ENCODE data around the gene UBAP1L.
"Not testable (repeated sequence)": the region's sequence is repeated elsewhere in the genome, so short reads cannot be mapped to it uniquely, and the experiment has no call there.

The UBAP1L gene

DNA sequence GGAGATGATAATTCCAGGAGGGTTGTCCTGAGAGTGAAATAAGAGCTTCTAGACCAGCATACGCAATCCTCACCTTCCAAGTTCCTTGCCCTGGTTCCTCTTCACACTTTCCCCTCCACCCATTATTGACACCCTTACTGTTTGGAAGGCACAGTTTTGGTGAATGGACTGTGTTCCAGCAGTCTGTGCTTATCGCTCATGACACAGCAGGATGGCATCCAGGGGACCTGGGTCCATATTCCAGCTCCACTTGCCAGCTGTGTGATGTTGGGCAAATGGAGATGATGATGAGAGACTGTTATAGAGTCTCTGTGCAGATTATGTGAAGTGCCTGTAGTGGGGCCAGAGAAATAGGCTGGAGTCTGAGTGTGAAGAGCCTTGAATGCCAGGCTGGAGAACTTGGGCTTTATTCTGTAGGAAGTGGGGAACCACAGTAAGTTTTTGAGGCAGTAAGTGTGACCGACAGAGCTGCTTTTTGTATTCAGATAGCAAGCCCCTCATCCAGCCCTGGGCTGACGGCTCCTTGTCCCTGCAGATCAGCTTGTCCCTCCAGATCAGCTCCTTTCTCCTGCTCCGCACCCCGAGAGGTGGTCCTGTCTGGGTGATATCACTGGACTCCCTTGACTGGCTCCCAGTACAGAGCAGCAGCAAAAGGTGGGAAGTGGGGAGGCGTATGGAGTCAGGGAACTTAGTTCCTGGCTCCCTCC is 30.3 kb downstream of the UBAP1L start:
- FAIRE-seq (no peak), DNase-seq (ENCODE audit: low spot score) (no peak)

DNA sequence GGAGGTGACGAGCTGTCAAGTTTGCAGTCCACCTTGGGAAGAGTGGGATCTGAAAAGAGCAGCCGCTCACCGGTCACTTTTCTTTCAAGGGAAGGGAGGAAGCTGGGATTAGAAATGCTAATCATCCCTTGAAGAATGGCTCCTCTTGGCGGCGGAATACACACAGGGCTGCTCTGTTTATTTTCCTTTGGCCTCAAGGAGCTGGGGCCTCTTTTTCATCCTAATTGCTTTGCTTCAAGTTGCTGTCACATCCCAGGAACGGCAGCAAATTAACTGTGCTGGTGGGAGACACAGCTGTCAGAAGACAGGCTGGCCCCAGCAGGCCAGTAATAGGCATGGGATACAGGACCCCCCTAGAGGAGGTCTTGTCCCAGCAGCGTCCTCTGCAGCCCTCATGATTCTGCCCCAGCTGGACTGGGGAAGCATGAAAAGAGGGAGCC is 31.7 kb downstream of the UBAP1L start:
- DNase-seq (ENCODE audit: low spot score) (no peak), FAIRE-seq (no peak)

DNA sequence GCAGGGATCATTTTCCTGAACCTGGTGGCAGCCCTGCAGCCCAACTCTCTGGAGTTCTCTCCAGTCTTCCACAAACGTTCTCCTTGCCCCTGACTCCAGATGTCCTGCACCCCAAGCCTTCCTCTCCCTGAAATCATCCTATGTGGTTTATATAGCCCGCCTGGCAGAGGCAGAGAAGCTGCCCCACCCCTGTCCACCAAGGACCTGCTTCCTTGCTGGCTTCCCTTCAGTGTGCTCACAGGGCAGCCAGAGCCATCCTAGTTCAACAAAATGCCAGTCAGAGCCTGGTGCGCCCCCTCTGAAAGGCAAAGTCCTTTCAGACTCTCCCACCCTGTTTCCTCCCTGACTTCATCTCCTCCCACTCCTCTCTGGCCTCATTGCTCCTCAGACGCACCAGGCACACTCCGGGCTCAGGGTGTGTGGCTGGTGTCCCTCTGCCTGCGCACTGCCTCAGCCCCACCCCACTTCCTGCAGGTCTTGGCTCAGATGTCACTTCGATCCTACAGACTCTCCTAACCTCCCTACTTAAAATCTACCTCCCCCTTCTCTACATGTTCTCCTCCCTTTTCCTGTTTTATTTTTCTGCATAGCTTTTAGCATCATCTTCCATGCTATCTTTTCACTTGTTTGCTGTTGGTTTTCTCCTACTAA is 32.6 kb downstream of the UBAP1L start:
- FAIRE-seq: no peak
- no peak for DNase-seq (ENCODE audit: low spot score)

DNA sequence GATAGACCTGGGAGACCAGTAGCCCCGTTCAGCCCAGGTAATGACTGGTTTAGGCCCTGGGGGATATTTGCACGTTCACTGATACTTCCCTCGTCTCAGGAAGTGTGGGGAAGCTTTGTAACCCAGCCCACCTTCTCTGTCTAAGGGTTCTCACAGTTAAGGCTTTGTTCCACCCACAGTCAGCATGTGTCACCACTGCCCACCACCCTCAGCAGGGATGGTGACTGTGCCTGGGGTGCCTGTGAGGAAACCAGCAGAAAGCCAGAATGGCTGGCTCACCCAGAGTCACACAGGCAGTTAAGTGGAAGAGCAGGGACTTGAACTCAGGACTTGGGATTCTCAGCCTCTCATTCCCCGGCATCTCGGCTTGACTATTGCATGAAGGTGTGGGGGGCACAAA is 33.2 kb downstream of the UBAP1L start:
- DNase-seq (ENCODE audit: low spot score): no peak
- no peak for FAIRE-seq

DNA sequence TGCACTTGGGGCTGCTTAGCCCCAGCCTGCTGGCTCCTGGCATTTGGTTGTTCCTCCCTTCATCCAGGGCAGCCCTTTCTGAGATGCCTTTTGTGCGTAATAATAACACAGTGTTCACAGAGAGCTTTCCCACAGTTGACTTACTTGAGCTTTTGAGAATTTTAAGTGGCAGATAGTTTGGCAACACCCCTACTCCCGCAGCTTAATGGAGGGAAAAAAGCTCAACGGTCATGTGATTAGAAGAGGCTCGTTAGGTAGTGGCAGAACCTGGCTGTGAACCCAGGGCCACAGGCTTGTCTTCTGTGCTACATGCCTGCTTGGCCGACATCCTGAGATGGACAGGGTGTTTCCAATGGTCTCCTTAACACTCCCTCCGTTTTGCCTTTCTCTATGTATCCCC is 33.7 kb downstream of the UBAP1L start:
- FAIRE-seq: no peak
- DNase-seq (ENCODE audit: low spot score): no peak

DNA sequence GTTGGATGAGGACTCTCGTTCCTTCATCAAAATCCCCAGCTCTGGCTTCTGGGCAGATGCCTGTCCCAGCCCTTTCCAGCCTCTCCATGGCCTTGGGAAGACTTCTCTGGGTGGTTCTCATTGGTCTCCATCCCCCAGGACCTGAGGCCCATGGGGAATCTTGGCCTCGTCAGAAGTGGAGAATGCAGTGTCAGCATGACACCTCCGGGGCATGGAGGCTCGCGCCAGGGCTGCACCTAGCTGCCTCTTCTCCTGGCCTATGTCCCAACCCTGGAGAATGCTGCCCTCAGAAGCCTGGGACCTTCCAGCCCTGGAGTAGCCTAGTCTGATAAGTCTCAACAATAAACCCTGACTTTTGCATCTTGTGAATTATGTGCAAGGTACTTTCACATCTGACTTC is 35.4 kb downstream of the UBAP1L start:
- no peak for FAIRE-seq
- DNase-seq (ENCODE audit: low spot score): no peak

DNA sequence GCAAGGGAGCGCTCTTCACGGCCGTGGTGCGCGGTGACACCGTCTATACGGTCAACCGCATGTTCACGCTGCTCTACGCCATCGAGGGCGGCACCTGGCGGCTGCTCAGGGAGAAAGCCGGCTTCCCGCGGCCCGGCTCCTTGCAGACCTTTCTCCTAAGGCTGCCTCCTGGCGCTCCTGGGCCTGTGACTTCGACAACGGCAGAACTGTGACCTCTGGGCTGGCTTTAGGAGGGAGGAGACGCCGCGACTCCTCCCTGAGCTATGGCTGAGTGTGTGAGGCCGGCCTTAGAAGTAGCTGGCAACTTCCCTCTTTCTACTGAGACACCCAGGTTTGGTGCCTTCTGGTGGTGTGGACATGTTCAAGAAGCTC is 37.0 kb downstream of the UBAP1L start:
- FAIRE-seq (no peak), DNase-seq (ENCODE audit: low spot score) (peak; percentile 6)

DNA sequence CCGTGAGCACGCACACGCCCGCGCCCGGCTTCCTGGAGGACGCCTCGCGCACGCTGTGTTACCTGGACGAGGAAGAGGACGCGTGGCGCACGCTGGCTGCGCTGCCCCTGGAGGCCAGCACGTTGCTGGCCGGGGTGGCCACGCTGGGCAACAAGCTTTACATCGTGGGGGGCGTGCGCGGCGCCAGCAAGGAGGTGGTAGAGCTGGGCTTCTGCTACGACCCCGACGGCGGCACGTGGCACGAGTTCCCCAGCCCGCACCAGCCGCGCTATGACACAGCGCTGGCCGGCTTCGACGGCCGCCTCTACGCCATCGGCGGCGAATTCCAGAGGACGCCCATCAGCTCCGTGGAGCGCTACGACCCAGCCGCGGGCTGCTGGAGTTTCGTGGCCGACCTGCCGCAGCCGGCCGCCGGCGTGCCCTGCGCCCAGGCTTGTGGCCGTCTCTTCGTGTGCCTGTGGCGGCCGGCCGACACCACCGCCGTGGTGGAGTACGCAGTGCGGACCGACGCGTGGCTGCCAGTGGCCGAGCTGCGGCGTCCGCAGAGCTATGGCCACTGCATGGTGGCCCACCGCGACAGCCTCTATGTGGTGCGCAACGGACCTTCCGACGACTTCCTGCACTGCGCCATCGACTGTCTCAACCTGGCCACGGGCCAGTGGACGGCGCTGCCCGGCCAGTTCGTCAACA is 37.6 kb downstream of the UBAP1L start:
- no peak for FAIRE-seq
- no peak for DNase-seq (ENCODE audit: low spot score)

DNA sequence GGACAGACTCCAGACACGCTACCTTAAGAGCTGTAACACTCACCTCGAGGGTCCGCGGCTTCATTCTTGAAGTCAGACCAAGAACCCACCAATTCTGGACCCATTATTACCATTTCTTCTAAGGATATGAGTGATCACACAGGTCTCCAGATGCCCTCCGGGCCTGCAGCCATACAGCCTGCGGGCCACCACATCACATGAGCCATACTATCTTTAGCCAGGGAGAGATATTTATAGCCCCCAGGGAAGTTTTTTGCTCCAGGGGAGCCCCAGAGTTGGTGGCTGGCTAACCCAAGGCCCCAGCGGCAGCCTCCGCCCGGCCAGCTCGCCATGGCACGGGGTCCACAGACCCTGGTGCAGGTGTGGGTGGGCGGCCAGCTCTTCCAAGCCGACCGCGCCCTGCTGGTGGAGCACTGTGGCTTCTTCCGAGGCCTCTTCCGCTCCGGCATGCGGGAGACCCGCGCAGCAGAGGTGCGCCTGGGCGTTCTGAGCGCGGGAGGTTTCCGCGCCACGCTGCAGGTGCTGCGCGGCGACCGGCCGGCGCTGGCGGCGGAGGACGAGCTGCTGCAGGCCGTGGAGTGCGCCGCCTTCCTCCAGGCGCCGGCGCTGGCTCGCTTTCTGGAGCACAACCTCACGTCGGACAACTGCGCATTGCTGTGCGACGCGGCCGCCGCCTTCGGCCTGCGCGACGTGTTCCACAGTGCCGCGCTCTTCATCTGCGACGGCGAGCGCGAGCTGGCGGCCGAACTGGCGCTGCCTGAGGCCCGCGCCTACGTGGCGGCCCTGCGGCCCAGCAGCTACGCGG is 38.3 kb downstream of the UBAP1L start, which contains the start of gene KBTBD13:
KBTBD13 (plus strand) TSS at position 261 of the 805 bp plus-strand sequence; CDS start at position 331, 70 bp downstream.
- no peak for FAIRE-seq
- no peak for DNase-seq (ENCODE audit: low spot score)

DNA sequence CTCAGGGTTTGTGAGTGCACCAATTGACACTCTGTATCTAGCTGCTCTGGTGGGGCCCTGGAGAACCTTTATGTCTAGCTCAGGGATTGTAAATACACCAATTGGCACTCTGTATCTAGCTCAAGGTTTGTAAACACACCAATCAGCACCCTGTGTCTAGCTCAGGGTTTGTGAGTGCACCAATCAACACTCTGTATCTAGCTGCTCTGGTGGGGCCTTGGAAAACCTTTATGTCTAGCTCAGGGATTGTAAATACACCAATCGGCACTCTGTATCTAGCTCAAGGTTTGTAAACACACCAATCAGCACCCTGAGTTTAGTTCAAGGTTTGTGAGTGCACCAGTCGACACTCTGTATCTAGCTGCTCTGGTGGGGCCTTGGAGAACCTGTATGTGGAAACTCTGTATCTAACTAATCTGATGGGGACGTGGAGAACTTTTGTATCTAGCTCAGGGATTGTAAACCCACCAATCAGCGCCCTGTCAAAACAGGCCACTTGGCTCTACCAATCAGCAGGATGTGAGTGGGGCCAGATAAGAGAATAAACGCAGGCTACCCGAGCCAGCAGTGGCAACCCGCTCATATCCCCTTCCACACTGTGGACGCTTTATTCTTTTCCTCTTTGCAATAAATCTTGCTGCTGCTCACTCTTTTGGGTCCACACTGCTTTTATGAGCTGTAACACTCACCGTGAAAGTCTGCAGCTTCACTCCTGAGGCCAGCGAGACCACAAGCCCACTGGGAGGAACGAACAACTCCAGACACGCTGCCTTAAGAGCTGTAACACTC is 39.2 kb downstream of the UBAP1L start:
- DNase-seq (ENCODE audit: low spot score); FAIRE-seq: not testable (repeated sequence)

DNA sequence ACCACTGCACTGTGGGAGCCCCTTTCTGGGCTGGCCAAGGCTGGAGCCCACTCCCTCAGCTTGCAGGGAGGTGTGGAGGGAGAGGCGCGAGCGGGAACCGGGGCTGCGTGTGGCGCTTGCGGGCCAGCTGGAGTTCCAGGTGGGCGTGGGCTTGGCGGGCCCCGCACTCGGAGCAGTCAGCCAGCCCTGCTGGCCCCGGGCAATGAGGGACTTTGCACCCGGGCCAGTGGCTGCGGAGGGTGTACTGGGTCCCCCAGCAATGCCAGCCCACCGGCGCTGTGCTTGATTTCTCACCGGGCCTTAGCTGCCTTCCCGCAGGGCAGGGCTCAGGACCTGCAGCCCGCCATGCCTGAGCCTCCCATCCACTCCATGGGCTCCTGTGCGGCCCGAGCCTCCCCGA is 40.1 kb downstream of the UBAP1L start:
- not testable (repeated sequence) for FAIRE-seq; DNase-seq (ENCODE audit: low spot score)

DNA sequence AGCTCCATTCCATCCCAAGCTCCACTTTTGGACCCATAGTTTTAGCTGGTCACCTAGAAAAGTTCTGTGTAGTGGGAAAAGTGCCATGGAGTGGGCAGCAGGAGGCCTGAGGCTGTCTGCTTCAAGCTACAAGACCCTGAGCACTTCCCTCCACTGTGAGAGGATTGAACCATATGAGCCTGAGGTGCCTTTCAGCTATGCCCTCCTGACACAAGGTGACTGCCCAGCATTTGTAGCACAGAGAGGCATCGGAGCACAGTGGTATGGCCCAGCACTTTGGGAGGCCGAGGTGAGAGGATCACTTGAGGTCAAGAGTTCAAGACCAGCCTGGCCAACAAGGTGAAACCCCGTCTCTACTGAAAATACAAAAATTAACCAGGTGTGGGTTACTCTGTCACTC is 42.4 kb downstream of the UBAP1L start:
- FAIRE-seq (no peak), DNase-seq (ENCODE audit: low spot score) (no peak)

DNA sequence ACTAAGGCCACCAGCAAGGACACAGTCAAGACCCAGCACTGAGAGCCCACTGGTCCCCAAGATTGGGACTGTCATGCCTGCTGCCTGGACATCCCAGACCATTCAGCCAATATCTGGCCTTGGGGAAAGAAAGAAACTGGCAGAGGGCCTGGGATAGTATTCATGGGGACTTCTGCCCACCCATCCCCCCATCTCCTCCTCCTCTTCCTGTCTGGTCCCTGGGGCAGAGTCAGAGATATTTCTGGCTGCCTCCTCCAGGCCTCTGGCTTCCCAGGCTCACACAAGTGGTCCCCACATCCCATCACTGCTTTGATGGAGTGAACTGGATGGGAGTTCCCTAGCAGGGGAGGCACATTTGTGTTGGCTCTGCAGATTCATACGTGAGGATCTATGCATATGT is 43.0 kb downstream of the UBAP1L start:
- DNase-seq (ENCODE audit: low spot score): no peak
- no peak for FAIRE-seq

DNA sequence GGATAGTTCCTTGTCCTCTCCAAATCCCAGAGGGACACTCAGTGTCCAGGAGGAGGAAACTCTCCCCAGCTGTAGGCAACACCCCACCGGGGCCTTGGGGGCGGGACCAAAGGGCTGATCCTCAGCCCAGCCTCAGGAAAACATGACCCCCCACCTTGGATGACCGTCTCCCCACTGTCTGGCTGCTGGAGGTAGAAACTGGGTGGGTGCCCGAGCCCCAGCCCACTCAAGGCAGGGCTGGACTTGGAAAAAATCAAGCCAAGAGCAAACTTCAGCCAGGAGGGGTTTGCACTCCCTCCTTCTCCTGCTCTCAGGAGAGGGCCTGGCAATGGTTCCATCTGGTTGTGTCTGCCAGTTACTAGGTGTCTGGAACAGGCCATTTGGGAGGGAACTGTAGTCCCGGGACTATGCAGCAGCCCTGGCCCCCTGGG is 43.6 kb downstream of the UBAP1L start:
- FAIRE-seq: no peak

DNA sequence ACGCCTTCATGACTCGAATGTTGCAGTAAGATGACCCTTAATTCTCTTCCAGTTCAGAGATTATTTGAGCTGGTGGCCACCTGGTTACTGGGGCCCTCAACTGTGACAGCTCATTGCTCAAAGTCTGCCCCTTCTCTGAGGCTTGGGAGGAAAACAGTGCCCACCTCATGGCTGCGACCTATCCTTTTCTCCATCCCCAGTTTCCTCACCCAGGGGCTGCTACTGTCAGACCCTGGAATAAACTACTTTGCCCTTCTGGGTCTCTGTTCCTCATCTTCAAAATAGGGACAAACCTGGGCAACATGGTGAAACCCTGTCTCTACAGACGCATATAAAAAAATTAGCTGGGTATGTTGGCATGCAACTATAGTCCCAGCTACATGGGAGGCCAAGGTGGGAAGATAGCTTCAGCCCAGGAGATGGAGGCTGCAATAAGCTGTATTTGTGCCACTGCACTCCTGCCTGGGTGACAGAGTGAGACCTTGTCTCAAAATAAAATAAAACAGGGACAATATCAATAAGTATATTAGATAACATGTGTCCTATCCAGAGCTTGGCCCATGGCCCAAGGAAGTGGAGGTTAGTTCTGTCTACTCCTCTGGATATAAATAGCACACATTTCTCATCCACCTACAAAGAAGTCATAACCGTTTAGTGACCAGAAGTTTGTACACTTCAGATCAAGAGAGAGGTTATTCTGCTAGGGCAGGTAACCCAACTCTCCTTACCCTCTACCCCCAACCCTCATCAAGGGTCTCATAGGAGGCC is 45.0 kb downstream of the UBAP1L start:
- no peak for FAIRE-seq
- no peak for DNase-seq (ENCODE audit: low spot score)

More for the DNA sequence above, 43.6 kb downstream of the UBAP1L start:
- DNase-seq (ENCODE audit: low spot score): no peak

DNA sequence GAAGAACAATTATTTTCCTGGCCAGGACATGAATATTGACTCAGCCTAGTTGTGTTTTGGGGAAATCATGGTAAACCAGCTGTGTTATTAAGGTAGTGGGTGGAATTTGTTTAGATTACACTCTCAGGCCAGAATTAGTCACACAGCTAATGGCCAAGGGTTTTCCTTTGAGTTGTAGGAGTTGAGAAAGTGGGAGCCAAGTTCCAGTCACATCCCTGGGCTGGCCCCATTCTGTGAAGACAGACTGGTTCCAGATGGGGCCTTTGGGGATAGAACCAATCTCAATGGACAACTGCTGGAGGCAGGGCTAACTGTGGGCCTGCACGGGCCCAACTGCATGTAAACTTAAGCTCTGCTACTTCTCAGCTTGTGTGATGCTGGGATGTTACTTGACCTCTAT is 45.8 kb downstream of the UBAP1L start:
- DNase-seq (ENCODE audit: low spot score) (no peak), FAIRE-seq (no peak)

DNA sequence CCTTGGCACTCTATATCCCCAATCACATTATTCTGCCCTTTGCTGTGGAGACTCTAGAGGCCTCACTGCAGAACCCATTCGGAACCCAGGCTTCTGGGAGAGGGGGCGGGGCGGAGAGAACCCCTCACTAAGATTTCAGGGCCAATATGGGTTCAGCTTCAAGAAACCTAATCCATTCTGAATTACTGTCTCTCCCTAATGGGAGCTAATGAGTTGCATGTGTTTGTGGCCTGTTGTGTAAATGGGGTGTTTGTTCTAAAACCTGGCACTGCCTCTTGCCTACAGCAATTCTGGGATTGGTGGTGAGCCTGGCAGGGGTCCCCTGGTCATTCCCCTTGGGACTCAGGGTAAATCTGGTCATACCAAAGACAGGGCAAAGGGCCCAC is 46.6 kb downstream of the UBAP1L start:
- FAIRE-seq: no peak

DNA sequence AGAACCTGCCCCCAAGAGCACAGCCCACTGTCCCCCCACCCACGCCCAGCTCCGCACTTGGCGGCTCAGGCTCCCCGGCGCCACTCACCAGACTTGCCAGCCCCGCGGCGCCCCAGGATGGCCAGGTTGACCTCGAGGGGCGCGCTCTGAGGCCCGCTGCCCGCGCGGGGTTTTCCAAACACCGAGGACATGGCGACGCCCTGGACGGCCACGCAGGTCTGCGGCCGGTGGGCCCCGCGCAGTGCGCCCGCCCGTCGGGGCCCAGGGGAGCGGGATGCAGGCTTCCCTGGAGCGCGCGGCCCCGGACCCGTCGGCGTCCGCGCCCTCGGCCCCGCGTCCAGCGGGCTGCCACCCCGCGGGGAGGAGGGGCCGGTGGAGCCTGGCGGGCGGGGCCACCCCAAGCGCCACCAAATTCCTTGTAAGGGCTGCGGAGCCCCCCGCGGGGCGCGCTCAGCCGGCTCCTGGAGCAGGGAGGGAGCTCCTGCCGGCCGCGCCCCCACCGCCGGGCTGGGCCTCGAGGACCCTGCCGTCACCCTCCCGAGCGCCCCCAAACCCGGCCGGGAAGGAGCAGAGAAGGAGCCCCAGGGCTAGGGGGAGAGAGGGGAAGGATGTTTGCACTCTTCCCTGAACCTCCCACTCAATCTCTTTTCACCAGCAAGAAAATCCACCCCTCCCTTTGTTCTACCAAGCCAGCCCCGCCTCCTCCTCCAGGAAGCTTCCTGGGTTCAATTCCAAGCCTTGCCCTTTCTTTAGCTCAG is 47.2 kb downstream of the UBAP1L start, which contains the start of gene RASL12:
RASL12 (minus strand) TSS at position 347 of the 758 bp plus-strand sequence; CDS start at position 191, 156 bp downstream.
- DNase-seq (ENCODE audit: low spot score): no peak
- no peak for FAIRE-seq

More for the DNA sequence above, 46.6 kb downstream of the UBAP1L start:
- DNase-seq (ENCODE audit: low spot score): no peak

DNA sequence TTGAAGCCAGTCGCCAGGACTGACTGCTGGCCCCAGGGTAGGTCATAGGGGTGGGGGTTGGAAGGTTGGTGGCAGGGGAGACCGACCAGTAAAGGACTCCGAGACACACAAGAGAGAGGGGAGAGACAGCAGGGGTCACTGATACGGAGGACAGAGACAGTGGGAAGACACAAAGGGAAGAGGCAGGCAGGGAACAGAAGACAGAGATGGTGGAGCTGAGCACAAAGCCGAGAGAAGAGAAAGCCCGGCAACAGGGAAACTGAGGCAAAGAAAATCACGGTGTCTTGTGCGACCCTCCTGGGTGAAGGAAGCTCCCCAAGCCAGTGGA is 47.7 kb downstream of the UBAP1L start:
- no peak for FAIRE-seq
- DNase-seq (ENCODE audit: low spot score): no peak
